SK-N-SH (cell line): ENCODE measurements around the gene EVA1A. TPM values are rescaled to one million over a fixed set of nuclear protein-coding genes. Genes with fewer than 3 reads are reported as not detected.
A peak's percentile ranks its signal among the peaks of the same experiment; 100 is the strongest.

Source experiments
- CTCF ChIA-PET: fragments of 300-600, 350-600 bp; formaldehyde crosslinking; extraction: SDS; loops from one replicate; lab custom pipeline; 2021; lab: Yijun Ruan, JAX
- POLR2A ChIA-PET: fragments of 350-600 bp; sonication (Branson Sonifier 250); formaldehyde crosslinking; extraction: SDS; loops from one replicate; lab custom pipeline; 2020; ENCODE audit warnings: antibody characterized with exemption, inconsistent platforms; lab: Yijun Ruan, JAX
- DNase-seq: peaks from one replicate; pipeline ENCODE4 v3.0.0; 2012
- H2AFZ ChIP-seq: fragments of 200-600 bp; sonication (generic); 2 replicates; pipeline ENCODE4 v1.8.1; 2016; ENCODE audit warnings: antibody characterized with exemption, mild to moderate bottlenecking, low read depth
- H3F3A ChIP-seq: fragments of 200-600 bp; sonication (generic); replicated peaks from 2 replicates; pipeline ENCODE3; 2016; ENCODE audit warnings: antibody characterized with exemption, mild to moderate bottlenecking; ENCODE audit not compliant: insufficient read depth
- H3K27ac ChIP-seq, 2 experiments: fragments of 200-500 bp in 1 of 2; fragments of 200-600 bp in 1 of 2; sonication (Bioruptor generic) in 1 of 2; sonication (generic), shearing (Covaris generic) in 1 of 2; 2 replicates each; pipeline versions ENCODE4 v1.5.1 to v1.6.1; 2014 to 2016; ENCODE audit warnings: low read depth in 2 of 2, inconsistent platforms in 1 of 2, low read length in 1 of 2, mild to moderate bottlenecking in 1 of 2, mixed read lengths in 1 of 2
- H3K27me3 ChIP-seq: fragments of 200-600 bp; sonication (generic), shearing (Covaris generic); 2 replicates; pipeline ENCODE4 v1.6.1; 2016; ENCODE audit warnings: mixed run types; ENCODE audit not compliant: insufficient read depth
- H3K36me3 ChIP-seq, 2 experiments: fragments of 200-500 bp in 1 of 2; fragments of 200-600 bp in 1 of 2; sonication (Bioruptor generic) in 1 of 2; sonication (generic) in 1 of 2; replicated peaks in 1 of 2; 2 replicates each; pipeline versions ENCODE3 to v1.5.1; 2014 to 2016; ENCODE audit warnings: low read length in 1 of 2, mild to moderate bottlenecking in 1 of 2; ENCODE audit not compliant: insufficient read depth in 2 of 2, control insufficient read depth in 1 of 2
- H3K4me1 ChIP-seq, 2 experiments: fragments of 200-500 bp in 1 of 2; fragments of 200-600 bp in 1 of 2; sonication (Bioruptor generic) in 1 of 2; sonication (generic), shearing (Covaris generic) in 1 of 2; 2 replicates each; pipeline versions ENCODE4 v1.5.1 to v1.6.1; 2014 to 2016; ENCODE audit warnings: low read depth in 1 of 2, low read length in 1 of 2, mixed run types in 1 of 2; ENCODE audit not compliant: insufficient read depth in 2 of 2, control insufficient read depth in 1 of 2
- H3K4me2 ChIP-seq: fragments of 200-600 bp; sonication (generic), shearing (Covaris generic); 2 replicates; pipeline ENCODE4 v1.6.1; 2017; ENCODE audit warnings: mixed run types
- H3K4me3 ChIP-seq, 2 experiments: fragments of 200-500 bp in 1 of 2; fragments of 200-600 bp in 1 of 2; sonication (Bioruptor generic) in 1 of 2; sonication (generic), shearing (Covaris generic) in 1 of 2; 2 replicates each; pipeline versions ENCODE4 v1.5.1 to v1.8.1; 2014 to 2016; ENCODE audit warnings: low read depth in 2 of 2, inconsistent platforms in 1 of 2, low read length in 1 of 2, mild to moderate bottlenecking in 1 of 2, mixed read lengths in 1 of 2, moderate library complexity in 1 of 2
- H3K79me2 ChIP-seq: fragments of 200-600 bp; sonication (generic); 2 replicates; pipeline ENCODE4 v1.8.1; 2017; ENCODE audit warnings: mild to moderate bottlenecking; ENCODE audit not compliant: insufficient read depth
- H3K9ac ChIP-seq: fragments of 200-600 bp; sonication (generic); 2 replicates; pipeline ENCODE4 v1.6.1; 2017; ENCODE audit warnings: mixed run types
- H3K9me2 ChIP-seq: fragments of 200-600 bp; sonication (generic); 2 replicates; pipeline ENCODE4 v1.6.1; 2017; ENCODE audit warnings: mixed run types
- H3K9me3 ChIP-seq: fragments of 200-600 bp; sonication (generic); 2 replicates; pipeline ENCODE4 v1.6.1; 2017; ENCODE audit warnings: mixed run types, mild to moderate bottlenecking, moderate library complexity
- H4K20me1 ChIP-seq: fragments of 200-600 bp; sonication (generic); 2 replicates; pipeline ENCODE4 v1.6.1; 2017; ENCODE audit warnings: mild to moderate bottlenecking, mixed run types; ENCODE audit not compliant: insufficient read depth
- CHD2 ChIP-seq: fragments of 150-350 bp; IDR thresholded peaks from 2 replicates; pipeline ENCODE4 v1.6.1; 2018; ENCODE audit warnings: low read length; ENCODE audit not compliant: partially characterized antibody
- CTCF ChIP-seq: fragments of 200-600 bp; sonication (generic); IDR thresholded peaks from 2 replicates; pipeline ENCODE4 v1.6.1; 2017; ENCODE audit warnings: antibody characterized with exemption, mild to moderate bottlenecking, moderate library complexity
- ELF1 ChIP-seq: IDR thresholded peaks from 2 replicates; pipeline ENCODE4 v1.4.0; 2012
- FOSL2 ChIP-seq: IDR thresholded peaks from 2 replicates; pipeline ENCODE4 v1.4.0; 2012; ENCODE audit warnings: low read depth, mild to moderate bottlenecking, moderate library complexity, borderline replicate concordance
- IRF3 ChIP-seq: fragments of 150-350 bp; IDR thresholded peaks from 2 replicates; pipeline ENCODE4 v1.6.1; 2016; ENCODE audit warnings: mild to moderate bottlenecking, low read depth, low read length
- MEF2A ChIP-seq: IDR thresholded peaks from 2 replicates; pipeline ENCODE4 v1.4.0; 2012; ENCODE audit warnings: low read depth, borderline replicate concordance
- POLR2AphosphoS5 ChIP-seq: IDR thresholded peaks from 2 replicates; pipeline ENCODE4 v1.6.1; 2012; ENCODE audit warnings: low read depth, low read length
- RAD21 ChIP-seq: IDR thresholded peaks from 2 replicates; pipeline ENCODE4 v1.6.1; 2012; ENCODE audit warnings: mild to moderate bottlenecking, low read length
- RCOR1 ChIP-seq: fragments of 150-350 bp; IDR thresholded peaks from 2 replicates; pipeline ENCODE4 v1.6.1; 2017; ENCODE audit warnings: antibody characterized with exemption, low read length
- SIN3A ChIP-seq: IDR thresholded peaks from 2 replicates; pipeline ENCODE4 v1.6.1; 2012; ENCODE audit warnings: low read depth, mild to moderate bottlenecking, low read length, moderate library complexity, borderline replicate concordance
- SMC3 ChIP-seq: IDR thresholded peaks from 2 replicates; pipeline ENCODE4 v1.6.1; 2012; ENCODE audit warnings: low read depth, low read length, improper control_type of control experiment
- TEAD4 ChIP-seq: IDR thresholded peaks from 2 replicates; pipeline ENCODE4 v1.4.0; 2012; ENCODE audit warnings: mild to moderate bottlenecking, borderline replicate concordance; ENCODE audit not compliant: insufficient read depth
- WGBS: methylation state at CpG from one replicate; pipeline ENCODE4 v1.1.6; 2017; ENCODE audit warnings: low lambda C conversion rate; 5-methylcytosine and 5-hydroxymethylcytosine counted together
- polyA plus RNA-seq, 3 experiments: library from polyadenylated mRNA; depleted of rRNA; stranded (reverse); fragments of >200 nt; gene quantifications; 2 replicates each; pipeline ENCODE4 v1.2.3, GENCODE V29; 2012
- TF ChIP-seq, protein P1 (sequence below): IDR thresholded peaks from 2 replicates; pipeline ENCODE4 v1.4.0; 2012; ENCODE audit warnings: low read depth

Gene EVA1A
- polyA plus RNA-seq, 1 of the 3 experiments (the other 2 are of a cell fraction): 93.0 TPM

GRCh38 chr2:75524276-75524911 lies 36.3 kb downstream of the EVA1A start:
- Histone ChIP-seq H3K27me3 (no peaks in the 10 kb centered on the region), H3K4me2 (no peak overlapping the region), H3F3A (peaks cover 23% of the 10 kb centered on the region), H3K4me3 (no peak overlapping the region), H3K79me2 (peaks cover 98% of the 10 kb centered on the region)
- POLR2A ChIA-PET: no interaction called here
- no peak for DNase-seq
- TF ChIP-seq FOSL2 (no peak), CTCF (no peak), IRF3 (no peak), ELF1 (no peak), MEF2A (no peak), POLR2AphosphoS5 (no peak), CHD2 (no peak), SIN3A (no peak), RCOR1 (no peak), TEAD4 (no peak), RAD21 (no peak), SMC3 (no peak)
- TF ChIP-seq, protein P1, sequence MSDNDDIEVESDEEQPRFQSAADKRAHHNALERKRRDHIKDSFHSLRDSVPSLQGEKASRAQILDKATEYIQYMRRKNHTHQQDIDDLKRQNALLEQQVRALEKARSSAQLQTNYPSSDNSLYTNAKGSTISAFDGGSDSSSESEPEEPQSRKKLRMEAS: no peak
- TF ChIP-seq, all 33 proteins: peak for 0
- Histone ChIP-seq H3K27ac (peak overlapping the region in 1 of 2 experiments; percentile 59; a peak in 2 of 4 replicates), H3K9me3 (no peaks in the 10 kb centered on the region), H3K9me2 (no peaks in the 10 kb centered on the region), H3K9ac (no peak overlapping the region), H2AFZ (no peak overlapping the region), H3K4me1 (peaks cover 8 to 19% of the 10 kb centered on the region in 2 experiments; a peak in 3 of 4 replicates), H4K20me1 (peaks cover 96% of the 10 kb centered on the region), H3K36me3 (peaks cover 32 to 55% of the 10 kb centered on the region in 2 experiments)
- CTCF ChIA-PET: interaction anchor here (1.3 to 2.4 kb wide), 3 partner anchors 59 to 104 kb away, joined by 3 to 7 read pairs (median 3); no protein-coding TSS in a partner anchor
- 81% methylated on average over 2 of the region's 2 CpGs for WGBS
